GM19372 (cell line): Measurements from ENCODE around the gene CXCL10.

Experiments
- ATAC-seq: cut with Tn5 transposase; IDR thresholded peaks from one replicate; pipeline ENCODE4 v1.9.1; 2021; ENCODE audit warnings: mild to moderate bottlenecking, low read depth, moderate library complexity; ENCODE audit not compliant: unreplicated experiment

Gene CXCL10

GRCh38 chr4:75997081-75997480, 26.2 kb downstream of the CXCL10 start:
- ATAC-seq = no peak

GRCh38 chr4:75995727-75996126, 27.6 kb downstream of the CXCL10 start:
- ATAC-seq = no peak

GRCh38 chr4:75992462-75992861, 30.8 kb downstream of the CXCL10 start:
- no peak for ATAC-seq

- ATAC-seq = no peak
Measured at GRCh38 chr4:75989846-75990528, 33.3 kb downstream of the CXCL10 start.

- no peak for ATAC-seq
Measured at GRCh38 chr4:75985116-75985515, 38.2 kb downstream of the CXCL10 start.

- ATAC-seq = no peak
Measured at GRCh38 chr4:75980576-75980975, 42.7 kb downstream of the CXCL10 start.

GRCh38 chr4:75976177-75976576, 47.1 kb downstream of the CXCL10 start:
- ATAC-seq = no peak

- ATAC-seq = no peak
Measured at GRCh38 chr4:75973766-75974165, 49.5 kb downstream of the CXCL10 start.
